Measurements from ENCODE around the gene PSMB5. TPM values are rescaled to one million over a fixed set of nuclear protein-coding genes. Genes with fewer than 3 reads are reported as not detected.
A peak's percentile ranks its signal among the peaks of the same experiment; 100 is the strongest.

PSMB5 gene
- total and polyA plus RNA-seq, 2 of the 13 experiments (the other 11 are each of a cell fraction or from before 2014, with no cell fraction given): 705 to 871 TPM

DNA sequence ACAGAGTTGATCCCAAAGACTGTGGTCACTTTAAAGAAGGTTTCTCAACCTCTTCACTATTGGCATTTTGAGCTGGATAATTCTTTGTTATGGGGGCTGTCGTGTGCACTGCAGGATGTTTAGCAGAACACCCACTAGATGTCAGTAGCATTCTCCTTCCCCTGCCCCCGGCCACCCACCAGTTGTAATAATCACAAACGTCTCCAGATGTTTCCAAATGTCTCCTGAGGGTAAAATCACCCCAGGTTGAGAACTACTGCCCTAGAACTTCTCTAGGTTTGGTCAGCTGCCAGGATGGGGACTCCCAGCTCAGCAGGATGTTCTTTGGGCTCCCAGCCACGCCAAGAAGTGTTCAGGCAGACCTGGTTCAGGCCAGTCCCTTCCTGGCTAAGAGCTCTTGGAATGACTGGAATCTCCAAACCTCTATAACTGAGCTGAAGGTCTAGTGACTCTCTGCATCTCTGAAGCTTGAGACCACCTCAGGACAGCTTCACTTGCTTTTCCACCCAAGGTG is 39.9 kb downstream of the PSMB5 start (continued):
- TF ChIP-seq SAFB2 (CRISPR knock-in tag; IDR thresholded peaks at IDR 0.05; ENCODE audit: borderline replicate concordance, low read depth) (no peak), ZNF766 (CRISPR knock-in tag; IDR thresholded peaks at IDR 0.05; ENCODE audit: borderline replicate concordance) (no peak), SOX5 (CRISPR knock-in tag; IDR thresholded peaks at IDR 0.05; ENCODE audit: borderline replicate concordance) (peak; percentile 26; the same call in 1 of the 2 replicates), ELF3 (CRISPR knock-in tag; IDR thresholded peaks at IDR 0.05) (0 out of 2 replicates have a peak, but pooled peaks have one; percentile 32), RFXANK (CRISPR knock-in tag; IDR thresholded peaks at IDR 0.05) (0 out of 2 replicates have a peak, but pooled peaks have one; percentile 47), ZNF350 (CRISPR knock-in tag; IDR thresholded peaks at IDR 0.05; ENCODE audit: borderline replicate concordance, low read depth) (peak; percentile 44; the same call in 1 of the 2 replicates), PHF20 (CRISPR knock-in tag; IDR thresholded peaks at IDR 0.05) (no peak), SIX4 (CRISPR knock-in tag; IDR thresholded peaks at IDR 0.05) (peak; percentile 40; the same call in 1 of the 2 replicates), ZSCAN25 (CRISPR knock-in tag; IDR thresholded peaks at IDR 0.05) (no peak), ZNF772 (CRISPR knock-in tag; IDR thresholded peaks at IDR 0.05) (0 out of 2 replicates have a peak, but pooled peaks have one; percentile 2), EHMT2 (IDR thresholded peaks at IDR 0.05; ENCODE audit: borderline replicate concordance, low read depth, low read length) (no peak), ZIK1 (CRISPR knock-in tag; IDR thresholded peaks at IDR 0.05; ENCODE audit: borderline replicate concordance, low read depth) (no peak)
- TF ChIP-seq, protein P1, sequence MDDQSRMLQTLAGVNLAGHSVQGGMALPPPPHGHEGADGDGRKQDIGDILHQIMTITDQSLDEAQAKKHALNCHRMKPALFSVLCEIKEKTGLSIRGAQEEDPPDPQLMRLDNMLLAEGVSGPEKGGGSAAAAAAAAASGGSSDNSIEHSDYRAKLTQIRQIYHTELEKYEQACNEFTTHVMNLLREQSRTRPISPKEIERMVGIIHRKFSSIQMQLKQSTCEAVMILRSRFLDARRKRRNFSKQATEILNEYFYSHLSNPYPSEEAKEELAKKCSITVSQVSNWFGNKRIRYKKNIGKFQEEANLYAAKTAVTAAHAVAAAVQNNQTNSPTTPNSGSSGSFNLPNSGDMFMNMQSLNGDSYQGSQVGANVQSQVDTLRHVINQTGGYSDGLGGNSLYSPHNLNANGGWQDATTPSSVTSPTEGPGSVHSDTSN (CRISPR knock-in tag; IDR thresholded peaks at IDR 0.05; ENCODE audit: borderline replicate concordance): no peak
- TF ChIP-seq, protein P2, sequence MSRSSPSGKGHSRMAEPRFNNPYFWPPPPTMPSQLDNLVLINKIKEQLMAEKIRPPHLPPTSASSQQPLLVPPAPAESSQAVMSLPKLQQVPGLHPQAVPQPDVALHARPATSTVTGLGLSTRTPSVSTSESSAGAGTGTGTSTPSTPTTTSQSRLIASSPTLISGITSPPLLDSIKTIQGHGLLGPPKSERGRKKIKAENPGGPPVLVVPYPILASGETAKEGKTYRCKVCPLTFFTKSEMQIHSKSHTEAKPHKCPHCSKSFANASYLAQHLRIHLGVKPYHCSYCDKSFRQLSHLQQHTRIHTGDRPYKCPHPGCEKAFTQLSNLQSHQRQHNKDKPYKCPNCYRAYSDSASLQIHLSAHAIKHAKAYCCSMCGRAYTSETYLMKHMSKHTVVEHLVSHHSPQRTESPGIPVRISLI (CRISPR knock-in tag; IDR thresholded peaks at IDR 0.05; ENCODE audit: borderline replicate concordance): no peak
- TF ChIP-seq, protein P3, sequence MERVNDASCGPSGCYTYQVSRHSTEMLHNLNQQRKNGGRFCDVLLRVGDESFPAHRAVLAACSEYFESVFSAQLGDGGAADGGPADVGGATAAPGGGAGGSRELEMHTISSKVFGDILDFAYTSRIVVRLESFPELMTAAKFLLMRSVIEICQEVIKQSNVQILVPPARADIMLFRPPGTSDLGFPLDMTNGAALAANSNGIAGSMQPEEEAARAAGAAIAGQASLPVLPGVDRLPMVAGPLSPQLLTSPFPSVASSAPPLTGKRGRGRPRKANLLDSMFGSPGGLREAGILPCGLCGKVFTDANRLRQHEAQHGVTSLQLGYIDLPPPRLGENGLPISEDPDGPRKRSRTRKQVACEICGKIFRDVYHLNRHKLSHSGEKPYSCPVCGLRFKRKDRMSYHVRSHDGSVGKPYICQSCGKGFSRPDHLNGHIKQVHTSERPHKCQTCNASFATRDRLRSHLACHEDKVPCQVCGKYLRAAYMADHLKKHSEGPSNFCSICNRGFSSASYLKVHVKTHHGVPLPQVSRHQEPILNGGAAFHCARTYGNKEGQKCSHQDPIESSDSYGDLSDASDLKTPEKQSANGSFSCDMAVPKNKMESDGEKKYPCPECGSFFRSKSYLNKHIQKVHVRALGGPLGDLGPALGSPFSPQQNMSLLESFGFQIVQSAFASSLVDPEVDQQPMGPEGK (CRISPR knock-in tag; IDR thresholded peaks at IDR 0.05): peak; percentile 75
- TF ChIP-seq, protein P4, sequence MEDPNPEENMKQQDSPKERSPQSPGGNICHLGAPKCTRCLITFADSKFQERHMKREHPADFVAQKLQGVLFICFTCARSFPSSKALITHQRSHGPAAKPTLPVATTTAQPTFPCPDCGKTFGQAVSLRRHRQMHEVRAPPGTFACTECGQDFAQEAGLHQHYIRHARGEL (CRISPR knock-in tag; IDR thresholded peaks at IDR 0.05): 0 out of 2 replicates have a peak, but pooled peaks have one; percentile 10
- TF ChIP-seq, protein P5, sequence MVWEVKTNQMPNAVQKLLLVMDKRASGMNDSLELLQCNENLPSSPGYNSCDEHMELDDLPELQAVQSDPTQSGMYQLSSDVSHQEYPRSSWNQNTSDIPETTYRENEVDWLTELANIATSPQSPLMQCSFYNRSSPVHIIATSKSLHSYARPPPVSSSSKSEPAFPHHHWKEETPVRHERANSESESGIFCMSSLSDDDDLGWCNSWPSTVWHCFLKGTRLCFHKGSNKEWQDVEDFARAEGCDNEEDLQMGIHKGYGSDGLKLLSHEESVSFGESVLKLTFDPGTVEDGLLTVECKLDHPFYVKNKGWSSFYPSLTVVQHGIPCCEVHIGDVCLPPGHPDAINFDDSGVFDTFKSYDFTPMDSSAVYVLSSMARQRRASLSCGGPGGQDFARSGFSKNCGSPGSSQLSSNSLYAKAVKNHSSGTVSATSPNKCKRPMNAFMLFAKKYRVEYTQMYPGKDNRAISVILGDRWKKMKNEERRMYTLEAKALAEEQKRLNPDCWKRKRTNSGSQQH (CRISPR knock-in tag; IDR thresholded peaks at IDR 0.05; ENCODE audit: low read depth): 0 out of 2 replicates have a peak, but pooled peaks have one; percentile 47
- TF ChIP-seq, protein P6, sequence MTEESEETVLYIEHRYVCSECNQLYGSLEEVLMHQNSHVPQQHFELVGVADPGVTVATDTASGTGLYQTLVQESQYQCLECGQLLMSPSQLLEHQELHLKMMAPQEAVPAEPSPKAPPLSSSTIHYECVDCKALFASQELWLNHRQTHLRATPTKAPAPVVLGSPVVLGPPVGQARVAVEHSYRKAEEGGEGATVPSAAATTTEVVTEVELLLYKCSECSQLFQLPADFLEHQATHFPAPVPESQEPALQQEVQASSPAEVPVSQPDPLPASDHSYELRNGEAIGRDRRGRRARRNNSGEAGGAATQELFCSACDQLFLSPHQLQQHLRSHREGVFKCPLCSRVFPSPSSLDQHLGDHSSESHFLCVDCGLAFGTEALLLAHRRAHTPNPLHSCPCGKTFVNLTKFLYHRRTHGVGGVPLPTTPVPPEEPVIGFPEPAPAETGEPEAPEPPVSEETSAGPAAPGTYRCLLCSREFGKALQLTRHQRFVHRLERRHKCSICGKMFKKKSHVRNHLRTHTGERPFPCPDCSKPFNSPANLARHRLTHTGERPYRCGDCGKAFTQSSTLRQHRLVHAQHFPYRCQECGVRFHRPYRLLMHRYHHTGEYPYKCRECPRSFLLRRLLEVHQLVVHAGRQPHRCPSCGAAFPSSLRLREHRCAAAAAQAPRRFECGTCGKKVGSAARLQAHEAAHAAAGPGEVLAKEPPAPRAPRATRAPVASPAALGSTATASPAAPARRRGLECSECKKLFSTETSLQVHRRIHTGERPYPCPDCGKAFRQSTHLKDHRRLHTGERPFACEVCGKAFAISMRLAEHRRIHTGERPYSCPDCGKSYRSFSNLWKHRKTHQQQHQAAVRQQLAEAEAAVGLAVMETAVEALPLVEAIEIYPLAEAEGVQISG (CRISPR knock-in tag; IDR thresholded peaks at IDR 0.05): peak; percentile 39; the same call in 1 of the 2 replicates
